ENCODE data around the gene EIPR1. TPM values are rescaled to one million over a fixed set of nuclear protein-coding genes. Genes with fewer than 3 reads are reported as not detected.

Gene EIPR1
- total and polyA plus RNA-seq, 4 donors, result 12.0 to 26.8 (median 23.4) TPM

- H3K9me3 ChIP-seq (ENCODE audit: control insufficient read depth in 4 of 4, insufficient read depth in 3 of 4, low read length in 3 of 4), result no peaks in the 10 kb centered on the region
- DNase-seq (no peak), ATAC-seq (ENCODE audit: insufficient read depth, low FRiP score) (no peak)
- H3K4me1 ChIP-seq (ENCODE audit: control insufficient read depth in 5 of 5, insufficient read depth in 5 of 5, low read length in 5 of 5), result peaks cover 0 to 2% (median 0%) of the 10 kb centered on the region in 5 donors
- H3K27me3 ChIP-seq (ENCODE audit: control insufficient read depth in 3 of 3, insufficient read depth in 3 of 3, low read length in 2 of 3), result no peaks in the 10 kb centered on the region
- no peak for TF ChIP-seq CTCF (IDR thresholded peaks at IDR 0.05; ENCODE audit: control extremely low read depth, extremely low read depth)
- WGBS, 2 donors, result 93 to 95% methylated on average over 10 to 12 of the region's 12 CpGs
- H3K27ac ChIP-seq (ENCODE audit: low read depth in 1 of 2, low read length in 1 of 2), result no peak overlapping the region
- no peak overlapping the region for H3K9ac ChIP-seq (ENCODE audit: insufficient read depth in 1 of 2, low read length in 2 of 2)
- H3K4me3 ChIP-seq, result no peak overlapping the region
- H3K36me3 ChIP-seq (ENCODE audit: control insufficient read depth in 4 of 4, insufficient read depth in 4 of 4, low read length in 4 of 4), result peaks cover 0 to 41% (median 3%) of the 10 kb centered on the region in 4 donors
Measured at GRCh38 chr2:3187467-3187866, 190.2 kb downstream of the EIPR1 start.

GRCh38 chr2:3186766-3187165, 190.9 kb downstream of the EIPR1 start:
- Histone ChIP-seq H3K9me3 (ENCODE audit: control insufficient read depth in 4 of 4, insufficient read depth in 3 of 4, low read length in 3 of 4) (no peaks in the 10 kb centered on the region), H3K9ac (ENCODE audit: insufficient read depth in 1 of 2, low read length in 2 of 2) (no peak overlapping the region), H3K4me3 (no peak overlapping the region), H3K27ac (ENCODE audit: low read depth in 1 of 2, low read length in 1 of 2) (no peak overlapping the region), H3K4me1 (ENCODE audit: control insufficient read depth in 5 of 5, insufficient read depth in 5 of 5, low read length in 5 of 5) (peaks cover 0 to 2% (median 0%) of the 10 kb centered on the region in 5 donors), H3K36me3 (ENCODE audit: control insufficient read depth in 4 of 4, insufficient read depth in 4 of 4, low read length in 4 of 4) (peaks cover 0 to 38% (median 3%) of the 10 kb centered on the region in 4 donors), H3K27me3 (ENCODE audit: control insufficient read depth in 3 of 3, insufficient read depth in 3 of 3, low read length in 2 of 3) (no peaks in the 10 kb centered on the region)
- no peak for TF ChIP-seq CTCF (IDR thresholded peaks at IDR 0.05; ENCODE audit: control extremely low read depth, extremely low read depth)
- 91 to 96% methylated on average over 8 of the region's 8 CpGs for WGBS, 2 donors
- DNase-seq, result no peak
- no peak for ATAC-seq (ENCODE audit: insufficient read depth, low FRiP score)

GRCh38 chr2:3185910-3186309, 191.7 kb downstream of the EIPR1 start:
- DNase-seq, result no peak

More at GRCh38 chr2:3185910-3186309, 191.7 kb downstream of the EIPR1 start:
- Histone ChIP-seq H3K9ac (ENCODE audit: insufficient read depth in 1 of 2, low read length in 2 of 2) (no peak overlapping the region), H3K9me3 (ENCODE audit: control insufficient read depth in 4 of 4, insufficient read depth in 3 of 4, low read length in 3 of 4) (peaks cover 0 to 4% (median under 1%) of the 10 kb centered on the region in 4 donors), H3K27me3 (ENCODE audit: control insufficient read depth in 3 of 3, insufficient read depth in 3 of 3, low read length in 2 of 3) (no peaks in the 10 kb centered on the region), H3K4me3 (no peak overlapping the region), H3K36me3 (ENCODE audit: control insufficient read depth in 4 of 4, insufficient read depth in 4 of 4, low read length in 4 of 4) (peaks cover 0 to 35% (median 2%) of the 10 kb centered on the region in 4 donors), H3K4me1 (ENCODE audit: control insufficient read depth in 5 of 5, insufficient read depth in 5 of 5, low read length in 5 of 5) (peaks cover 0 to 2% (median 0%) of the 10 kb centered on the region in 5 donors), H3K27ac (ENCODE audit: low read depth in 1 of 2, low read length in 1 of 2) (no peak overlapping the region)
- no peak for TF ChIP-seq CTCF (IDR thresholded peaks at IDR 0.05; ENCODE audit: control extremely low read depth, extremely low read depth)
- 97 to 98% methylated on average over 10 of the region's 10 CpGs for WGBS, 2 donors
- no peak for ATAC-seq (ENCODE audit: insufficient read depth, low FRiP score)
